ENCODE measurements around the gene CBLN3. TPM values are rescaled to one million over a fixed set of nuclear protein-coding genes. Genes with fewer than 3 reads are reported as not detected.

CBLN3 gene
- polyA plus RNA-seq, 2 of the 4 experiments (the other 2 are of a cell fraction) = 1.1 to 1.3 TPM

- no peak for TF ChIP-seq ESRRA (IDR thresholded peaks at IDR 0.05; ENCODE audit: borderline replicate concordance, low read length)
- no peak for TF ChIP-seq HMGXB4 (CRISPR knock-in tag; IDR thresholded peaks at IDR 0.05; ENCODE audit: borderline replicate concordance)
- no peak for TF ChIP-seq USF2 (IDR thresholded peaks at IDR 0.05)
- TF ChIP-seq ZC3H11A (IDR thresholded peaks at IDR 0.05) = no peak
- TF ChIP-seq HOXB5 (CRISPR knock-in tag; IDR thresholded peaks at IDR 0.05) = no peak
- TF ChIP-seq MAFK (IDR thresholded peaks at IDR 0.05; ENCODE audit: partially characterized antibody) = no peak
- no peak for TF ChIP-seq FOSB (CRISPR knock-in tag; IDR thresholded peaks at IDR 0.05)
- no peak for TF ChIP-seq HOXA7 (CRISPR knock-in tag; IDR thresholded peaks at IDR 0.05)
- no peak for TF ChIP-seq POLR2AphosphoS2 (conservative IDR thresholded peaks at IDR 0.05; ENCODE audit: low read length)
- no peak for TF ChIP-seq EHMT2 (IDR thresholded peaks at IDR 0.05; ENCODE audit: low read depth)
- TF ChIP-seq CHD2 (IDR thresholded peaks at IDR 0.05; ENCODE audit: low read length, partially characterized antibody) = no peak
- TF ChIP-seq EHF (CRISPR knock-in tag; IDR thresholded peaks at IDR 0.05) = no peak
- no peak for TF ChIP-seq JUNB (IDR thresholded peaks at IDR 0.05)
- no peak for TF ChIP-seq NPAS2 (CRISPR knock-in tag; IDR thresholded peaks at IDR 0.05; ENCODE audit: borderline replicate concordance)
- TF ChIP-seq KDM5A (IDR thresholded peaks at IDR 0.05) = no peak
- no peak overlapping the region for H3K4me3 ChIP-seq
- ChIA-PET CTCF (no interaction called here), POLR2A (no interaction called here)
- FAIRE-seq (no peak), ATAC-seq (no peak), DNase-seq (ENCODE audit: low read depth in 1 of 2, low spot score in 1 of 2) (no peak)
- H3K27ac ChIP-seq = no peak overlapping the region
- H3K4me1 ChIP-seq = no peaks in the 10 kb centered on the region
- H3K9me3 ChIP-seq = no peaks in the 10 kb centered on the region
- H3K4me2 ChIP-seq = no peak overlapping the region
Observed at GRCh38 chr14:24461336-24461735, 31.9 kb upstream of the CBLN3 start.

GRCh38 chr14:24459331-24459730, 29.9 kb upstream of the CBLN3 start:
- no peaks in the 10 kb centered on the region for H3K4me1 ChIP-seq
- no peak overlapping the region for H3K4me2 ChIP-seq
- DNase-seq (ENCODE audit: low read depth in 1 of 2, low spot score in 1 of 2) (no peak), FAIRE-seq (no peak), ATAC-seq (no peak)
- ChIA-PET CTCF (no interaction called here), POLR2A (no interaction called here)
- no peak overlapping the region for H3K4me3 ChIP-seq
- WGBS (ENCODE audit: missing lambda C conversion rate) = 89% methylated on average over 2 of the region's 3 CpGs
- H3K9me3 ChIP-seq = 0 out of 3 replicates have a peak, but pooled peaks cover 3% of the 10 kb centered on the region
- H3K27ac ChIP-seq = no peak overlapping the region
- TF ChIP-seq SMC3 (IDR thresholded peaks at IDR 0.05) = no peak
- no peak for TF ChIP-seq SREBF2 (IDR thresholded peaks at IDR 0.05)
- TF ChIP-seq REST (IDR thresholded peaks at IDR 0.05) = no peak
- no peak for TF ChIP-seq POLR2AphosphoS2 (conservative IDR thresholded peaks at IDR 0.05; ENCODE audit: low read length)
- no peak for TF ChIP-seq FOXS1 (CRISPR knock-in tag; IDR thresholded peaks at IDR 0.05)
- TF ChIP-seq GATA3 (IDR thresholded peaks at IDR 0.05; ENCODE audit: borderline replicate concordance) = no peak
- TF ChIP-seq E2F6 (IDR thresholded peaks at IDR 0.05; ENCODE audit: borderline replicate concordance, low read depth) = no peak
- TF ChIP-seq CHD2 (IDR thresholded peaks at IDR 0.05; ENCODE audit: low read length, partially characterized antibody) = no peak
- TF ChIP-seq HMGXB4 (CRISPR knock-in tag; IDR thresholded peaks at IDR 0.05; ENCODE audit: borderline replicate concordance) = no peak
- TF ChIP-seq CBX2 (IDR thresholded peaks at IDR 0.05; ENCODE audit: borderline replicate concordance, low read depth) = no peak
- TF ChIP-seq HES2 (IDR thresholded peaks at IDR 0.05) = no peak
- TF ChIP-seq PBX3 (IDR thresholded peaks at IDR 0.05) = no peak
- TF ChIP-seq KDM1A (IDR thresholded peaks at IDR 0.05; ENCODE audit: low read depth) = no peak
- no peak for TF ChIP-seq JUN (IDR thresholded peaks at IDR 0.05)
- no peak for TF ChIP-seq EHMT2 (IDR thresholded peaks at IDR 0.05; ENCODE audit: low read depth)
- no peak for TF ChIP-seq HOXB13 (CRISPR knock-in tag; IDR thresholded peaks at IDR 0.05; ENCODE audit: low read depth)
- no peak for TF ChIP-seq CBX8 (IDR thresholded peaks at IDR 0.05)
- no peak for TF ChIP-seq NPAS2 (CRISPR knock-in tag; IDR thresholded peaks at IDR 0.05; ENCODE audit: borderline replicate concordance)

Data from A549 (cell line).